Stimulated activated naive CD8-positive, alpha-beta T cell treated with anti-CD3 and anti-CD28 coated beads, Interleukin-15, Interleukin-2, amounts not matched to agents 100 ng/mL and 50 ng/mL, for 24 hours (primary cell): ENCODE data around the gene ABCD1.
A peak's percentile ranks its signal among the peaks of the same experiment; 100 is the strongest.
"Not testable (repeated sequence)": the region's sequence is repeated elsewhere in the genome, so short reads cannot be mapped to it uniquely, and the experiment has no call there.

ENCODE experiments used
- H3K27ac Mint-ChIP-seq: one replicate; pipeline ENCODE4 v1.8.0; 2021; ENCODE audit warnings: mild to moderate bottlenecking, mixed read lengths
- H3K27me3 Mint-ChIP-seq: one replicate; pipeline ENCODE4 v1.8.0; 2021; ENCODE audit warnings: mixed read lengths
- H3K36me3 Mint-ChIP-seq: one replicate; pipeline ENCODE4 v1.8.0; 2021; ENCODE audit warnings: low read depth, mixed read lengths
- H3K4me1 Mint-ChIP-seq: one replicate; pipeline ENCODE4 v1.8.0; 2021; ENCODE audit warnings: low read depth, mixed read lengths
- H3K4me3 Mint-ChIP-seq: one replicate; pipeline ENCODE4 v1.8.0; 2021; ENCODE audit warnings: mild to moderate bottlenecking, mixed read lengths
- H3K9me3 Mint-ChIP-seq: one replicate; pipeline ENCODE4 v1.8.0; 2021; ENCODE audit warnings: mixed read lengths

The ABCD1 gene

GRCh38 chrX:153691032-153691827 is 33.4 kb upstream of the ABCD1 start:
- H3K4me1 Mint-ChIP-seq, H3K36me3 Mint-ChIP-seq: not testable (repeated sequence)

DNA sequence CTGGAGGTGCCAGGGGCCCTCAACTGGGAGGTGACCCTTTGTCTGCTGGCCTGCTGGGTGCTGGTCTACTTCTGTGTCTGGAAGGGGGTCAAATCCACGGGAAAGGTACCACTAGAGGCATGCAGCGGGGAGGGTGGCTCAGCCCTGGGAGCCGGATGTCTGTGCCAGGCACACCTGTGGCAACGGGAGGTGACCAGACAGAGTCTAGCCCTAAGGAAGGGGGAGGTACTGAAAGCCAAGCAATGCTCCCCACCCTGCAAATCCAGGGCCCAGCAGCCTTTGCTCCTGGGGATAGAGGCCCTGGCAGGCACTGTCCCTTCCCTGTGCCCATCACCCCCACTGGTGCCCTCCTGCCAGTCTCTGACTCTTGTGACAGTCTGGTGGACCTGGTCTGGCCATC is 32.7 kb upstream of the ABCD1 start:
- H3K4me1 Mint-ChIP-seq, result no peaks in the 10 kb centered on the region
- no peak overlapping the region for H3K27ac Mint-ChIP-seq

More at GRCh38 chrX:153691032-153691827, 33.4 kb upstream of the ABCD1 start:
- H3K4me3 Mint-ChIP-seq, H3K27me3 Mint-ChIP-seq, H3K27ac Mint-ChIP-seq, H3K9me3 Mint-ChIP-seq: not testable (repeated sequence)

GRCh38 chrX:153692611-153693156 is 32.0 kb upstream of the ABCD1 start:
- Mint-ChIP-seq H3K4me1 (no peaks in the 10 kb centered on the region), H3K27ac (no peak overlapping the region), H3K4me3 (no peak overlapping the region), H3K9me3 (no peaks in the 10 kb centered on the region), H3K27me3 (no peaks in the 10 kb centered on the region), H3K36me3 (peaks cover 9% of the 10 kb centered on the region)

More for the DNA sequence above, 32.7 kb upstream of the ABCD1 start:
- Mint-ChIP-seq H3K4me3 (no peak overlapping the region), H3K27me3 (no peaks in the 10 kb centered on the region), H3K36me3 (peaks cover 3% of the 10 kb centered on the region), H3K9me3 (no peaks in the 10 kb centered on the region)

DNA sequence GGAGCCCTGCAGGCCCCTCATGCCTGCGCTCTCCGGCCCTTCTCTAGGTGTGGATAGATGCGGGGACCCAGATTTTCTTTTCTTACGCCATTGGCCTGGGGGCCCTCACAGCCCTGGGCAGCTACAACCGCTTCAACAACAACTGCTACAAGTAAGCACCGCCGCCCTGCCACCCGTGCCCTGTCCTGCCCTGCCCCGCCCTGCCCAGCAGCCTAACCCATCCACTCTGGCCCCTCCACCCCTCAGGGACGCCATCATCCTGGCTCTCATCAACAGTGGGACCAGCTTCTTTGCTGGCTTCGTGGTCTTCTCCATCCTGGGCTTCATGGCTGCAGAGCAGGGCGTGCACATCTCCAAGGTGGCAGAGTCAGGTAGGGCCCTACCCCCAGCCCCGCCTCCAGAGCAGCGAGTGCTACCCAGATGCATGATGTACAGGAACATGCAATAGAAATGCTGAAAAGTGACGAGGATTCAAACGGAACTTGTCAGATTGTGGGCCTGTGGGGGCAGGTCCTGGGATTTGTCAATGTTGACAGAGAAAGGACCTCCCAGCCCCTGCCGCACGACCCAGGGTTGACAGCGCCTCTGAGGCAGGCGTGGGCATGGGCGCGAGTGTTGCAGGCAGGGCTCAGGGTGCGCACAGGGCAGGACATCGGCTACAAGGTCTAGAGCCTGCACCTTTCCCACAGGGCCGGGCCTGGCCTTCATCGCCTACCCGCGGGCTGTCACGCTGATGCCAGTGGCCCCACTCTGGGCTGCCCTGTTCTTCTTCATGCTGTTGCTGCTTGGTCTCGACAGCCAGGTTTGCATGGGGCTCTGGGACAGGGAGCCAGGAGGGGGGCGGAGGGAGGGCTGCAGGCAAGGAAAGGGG is 31.2 kb upstream of the ABCD1 start:
- H3K27ac Mint-ChIP-seq, result no peak overlapping the region
- H3K9me3 Mint-ChIP-seq, result no peaks in the 10 kb centered on the region
- H3K36me3 Mint-ChIP-seq, result peaks cover 9% of the 10 kb centered on the region
- H3K4me3 Mint-ChIP-seq, result no peak overlapping the region
- H3K4me1 Mint-ChIP-seq, result no peaks in the 10 kb centered on the region
- H3K27me3 Mint-ChIP-seq, result no peaks in the 10 kb centered on the region

DNA sequence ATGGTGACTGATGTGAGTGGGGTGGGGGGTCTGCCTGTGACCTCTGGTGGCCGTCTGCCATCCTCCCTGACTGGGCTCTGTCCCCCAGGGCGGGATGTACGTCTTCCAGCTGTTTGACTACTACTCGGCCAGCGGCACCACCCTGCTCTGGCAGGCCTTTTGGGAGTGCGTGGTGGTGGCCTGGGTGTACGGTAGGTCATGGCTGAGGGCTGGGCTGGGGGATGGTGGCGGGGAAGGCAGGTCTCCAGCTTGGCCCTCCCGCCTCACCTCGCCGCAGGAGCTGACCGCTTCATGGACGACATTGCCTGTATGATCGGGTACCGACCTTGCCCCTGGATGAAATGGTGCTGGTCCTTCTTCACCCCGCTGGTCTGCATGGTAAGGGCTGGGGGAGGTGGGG is 30.4 kb upstream of the ABCD1 start:
- not testable (repeated sequence) for H3K27me3 Mint-ChIP-seq, H3K4me3 Mint-ChIP-seq, H3K27ac Mint-ChIP-seq, H3K36me3 Mint-ChIP-seq, H3K4me1 Mint-ChIP-seq, H3K9me3 Mint-ChIP-seq

- H3K27me3 Mint-ChIP-seq, result no peaks in the 10 kb centered on the region
- H3K4me1 Mint-ChIP-seq, result no peaks in the 10 kb centered on the region
- H3K27ac Mint-ChIP-seq, result no peak overlapping the region
- H3K36me3 Mint-ChIP-seq, result peaks cover 9% of the 10 kb centered on the region
- H3K9me3 Mint-ChIP-seq, result no peaks in the 10 kb centered on the region
- no peak overlapping the region for H3K4me3 Mint-ChIP-seq
These were observed 29.9 kb upstream of the ABCD1 start for GRCh38 chrX:153694687-153695270.

GRCh38 chrX:153696100-153696499 is 28.6 kb upstream of the ABCD1 start:
- Mint-ChIP-seq H3K4me1 (no peaks in the 10 kb centered on the region), H3K4me3 (no peak overlapping the region), H3K9me3 (no peaks in the 10 kb centered on the region), H3K27me3 (no peaks in the 10 kb centered on the region), H3K36me3 (peaks cover 9% of the 10 kb centered on the region), H3K27ac (no peak overlapping the region)

GRCh38 chrX:153696538-153696937 is 28.1 kb upstream of the ABCD1 start:
- H3K9me3 Mint-ChIP-seq, H3K27ac Mint-ChIP-seq, H3K4me1 Mint-ChIP-seq, H3K36me3 Mint-ChIP-seq, H3K4me3 Mint-ChIP-seq, H3K27me3 Mint-ChIP-seq: not testable (repeated sequence)

DNA sequence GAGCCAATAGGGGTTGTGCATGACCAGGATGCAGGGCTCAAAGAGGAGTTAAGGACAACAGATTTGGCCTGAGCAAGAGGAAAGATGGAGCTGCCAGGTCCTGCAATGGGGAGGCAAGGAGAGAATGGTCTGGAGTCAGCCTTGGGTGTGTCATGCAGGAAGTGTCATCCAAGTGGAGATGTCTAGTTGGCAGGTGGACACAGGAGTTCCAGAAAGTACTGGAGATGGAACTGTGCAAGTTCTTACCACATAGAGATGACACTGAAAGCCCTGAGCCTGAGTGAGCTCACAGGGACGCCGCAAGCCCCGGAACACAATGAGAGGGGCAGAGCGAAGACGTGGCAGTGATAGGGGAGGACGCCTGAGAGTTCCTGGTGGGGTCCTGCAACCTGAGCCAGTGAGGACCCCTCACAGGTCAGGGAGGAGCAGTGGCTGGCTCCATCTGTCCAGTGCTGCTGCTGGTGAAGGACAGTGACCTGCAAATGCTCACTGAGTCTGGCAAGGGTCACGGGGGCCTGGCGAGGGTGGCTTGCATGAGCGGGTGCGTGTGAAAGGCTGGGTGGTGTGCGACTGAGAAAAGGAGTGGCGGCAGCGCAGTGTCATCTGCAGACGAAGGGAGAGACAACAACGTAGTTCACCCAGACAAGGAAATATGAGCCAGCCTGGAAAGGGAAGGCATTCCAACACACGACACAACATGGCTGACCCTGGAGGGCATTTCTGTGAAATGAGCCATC is 27.5 kb upstream of the ABCD1 start:
- not testable (repeated sequence) for H3K27me3 Mint-ChIP-seq, H3K9me3 Mint-ChIP-seq, H3K36me3 Mint-ChIP-seq, H3K4me1 Mint-ChIP-seq, H3K4me3 Mint-ChIP-seq
- H3K27ac Mint-ChIP-seq, result peak overlapping the region; percentile 36

DNA sequence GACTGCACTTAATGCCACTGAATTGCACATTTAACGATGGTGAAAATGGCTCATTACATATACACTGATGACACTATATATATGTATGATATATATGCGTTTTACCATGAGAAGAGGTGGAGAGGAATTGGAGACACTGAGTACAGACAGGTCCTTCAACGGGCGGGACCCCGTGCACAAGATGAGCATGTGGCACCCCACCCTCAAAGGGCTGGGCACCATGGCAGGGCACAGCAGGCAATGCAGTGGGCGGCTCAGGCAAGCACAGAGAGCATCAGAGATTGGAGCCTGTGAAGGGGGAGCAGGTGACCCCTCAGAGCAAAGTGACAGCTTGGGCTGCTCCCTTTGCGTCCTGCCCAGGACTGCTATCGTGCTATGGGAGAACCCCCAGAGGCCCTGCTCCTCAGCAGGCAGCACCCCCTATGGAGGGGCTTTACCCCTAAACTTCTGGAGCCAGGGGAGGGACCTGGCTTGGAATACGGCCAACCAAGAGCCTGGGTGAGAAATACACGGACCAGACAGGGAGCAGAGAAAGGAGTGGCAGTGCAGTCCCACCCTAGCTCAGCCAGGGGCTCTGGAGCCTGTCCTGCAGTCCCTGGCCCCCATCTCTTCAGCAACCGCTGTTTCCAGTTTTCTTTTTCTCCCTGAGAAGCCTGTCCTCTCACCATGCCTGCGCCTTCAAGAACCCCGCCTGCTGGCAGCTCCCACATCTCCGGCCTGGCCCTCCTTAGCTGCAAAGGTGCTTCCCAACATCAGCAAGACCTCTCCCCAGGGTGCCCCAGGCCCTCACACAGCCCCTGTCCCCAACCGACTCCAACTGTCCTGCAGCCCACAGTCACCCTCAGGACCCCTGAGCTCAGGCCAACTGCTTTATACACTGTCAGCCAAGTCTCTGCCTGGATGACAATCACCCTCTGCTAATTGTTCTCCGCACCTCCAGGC is 26.5 kb upstream of the ABCD1 start:
- no peak overlapping the region for H3K4me3 Mint-ChIP-seq
- no peaks in the 10 kb centered on the region for H3K4me1 Mint-ChIP-seq
- H3K27ac Mint-ChIP-seq, result no peak overlapping the region
- no peaks in the 10 kb centered on the region for H3K27me3 Mint-ChIP-seq
- peaks cover 9% of the 10 kb centered on the region for H3K36me3 Mint-ChIP-seq
- H3K9me3 Mint-ChIP-seq, result no peaks in the 10 kb centered on the region

DNA sequence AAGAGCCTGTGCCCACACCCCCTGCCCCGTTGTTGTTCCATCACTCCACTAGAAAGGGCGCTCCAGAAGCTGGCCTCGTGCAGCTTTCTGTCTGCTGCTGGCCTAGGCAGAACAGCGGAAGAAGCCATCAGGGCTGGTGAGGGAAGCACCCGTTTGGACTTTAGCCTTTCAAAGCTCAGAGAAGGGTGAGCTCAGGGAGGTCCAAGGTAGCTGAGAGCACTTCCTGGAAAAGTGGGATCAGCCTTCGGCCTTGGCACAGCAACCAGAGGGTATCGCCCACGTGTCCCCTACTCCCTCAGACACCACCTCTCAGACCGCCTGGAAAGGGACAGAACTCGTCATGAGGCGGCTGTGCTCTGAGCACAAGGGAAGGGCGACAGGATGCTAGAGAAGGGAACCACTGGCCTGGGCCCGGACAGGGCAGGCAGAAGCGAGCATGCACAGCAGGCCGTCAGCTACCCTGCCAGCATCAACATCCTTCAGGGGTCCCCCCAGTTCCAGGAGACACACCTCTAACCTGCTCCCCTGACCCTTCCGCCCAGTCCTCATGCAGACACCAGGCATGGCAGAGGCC is 25.4 kb upstream of the ABCD1 start:
- H3K4me3 Mint-ChIP-seq, H3K27ac Mint-ChIP-seq, H3K36me3 Mint-ChIP-seq, H3K27me3 Mint-ChIP-seq, H3K9me3 Mint-ChIP-seq, H3K4me1 Mint-ChIP-seq: not testable (repeated sequence)

GRCh38 chrX:153699784-153700371 is 24.8 kb upstream of the ABCD1 start:
- H3K27ac Mint-ChIP-seq, H3K4me1 Mint-ChIP-seq, H3K27me3 Mint-ChIP-seq, H3K4me3 Mint-ChIP-seq, H3K9me3 Mint-ChIP-seq, H3K36me3 Mint-ChIP-seq: not testable (repeated sequence)

DNA sequence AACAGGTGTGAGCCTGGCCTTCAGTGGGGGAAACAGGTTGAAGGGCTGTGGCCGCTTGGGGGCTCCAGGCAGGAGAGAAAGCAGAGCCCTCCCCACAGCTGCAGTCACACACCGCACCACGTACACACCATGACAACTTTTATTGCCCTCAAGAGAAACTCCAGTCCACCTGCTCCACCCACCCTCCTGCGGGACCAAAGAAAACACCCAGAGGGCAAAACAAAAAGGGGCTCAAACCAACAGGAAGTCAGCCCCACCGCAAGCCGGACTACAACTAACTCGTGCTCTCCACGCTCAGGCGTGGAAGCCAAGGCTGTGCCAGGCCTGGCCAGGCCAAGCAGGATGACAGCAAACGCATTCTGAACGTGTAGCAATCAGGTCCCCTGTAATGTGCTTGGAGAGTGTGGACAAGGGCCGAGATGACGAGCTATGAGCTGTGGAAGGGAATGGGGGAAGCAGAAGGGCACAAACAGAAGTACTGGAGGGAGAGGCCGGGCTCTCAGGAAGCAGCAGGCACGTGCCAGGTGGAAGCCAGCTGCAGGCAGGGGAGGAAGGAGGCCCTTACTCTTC is 24.2 kb upstream of the ABCD1 start:
- Mint-ChIP-seq H3K27me3 (no peaks in the 10 kb centered on the region), H3K4me3 (no peak overlapping the region), H3K4me1 (no peaks in the 10 kb centered on the region), H3K9me3 (no peaks in the 10 kb centered on the region), H3K36me3 (peaks cover 9% of the 10 kb centered on the region), H3K27ac (no peak overlapping the region)
